Caki2 (cell line): ENCODE data around the gene C2orf76. TPM values are rescaled to one million over a fixed set of nuclear protein-coding genes. Genes with fewer than 3 reads are reported as not detected.
A peak's percentile ranks its signal among the peaks of the same experiment; 100 is the strongest.
"Not testable (repeated sequence)": the region's sequence is repeated elsewhere in the genome, so short reads cannot be mapped to it uniquely, and the experiment has no call there.

Source experiments
- DNase-seq: peaks from one replicate; pipeline ENCODE4 v3.0.0-alpha.2; 2015; ENCODE audit warnings: low read depth
- in situ Hi-C: cut with HindIII; loops from 2 replicates; pipeline ENCODE4 v1.10.0; 2016; ENCODE audit warnings: low sequenced_read_pairs, low pct_unique_long_range_greater_than_20kb, mixed read lengths
- total RNA-seq: library from RNA; depleted of rRNA; stranded (reverse); fragments of >200 nt; shearing (Covaris generic); gene quantifications from 2 replicates; pipeline ENCODE4 v1.2.3, GENCODE V29; 2014; ENCODE audit warnings: low replicate concordance

C2orf76 gene
- total RNA-seq, 1 experiment from 2014 or later, result 16.3 TPM

DNA sequence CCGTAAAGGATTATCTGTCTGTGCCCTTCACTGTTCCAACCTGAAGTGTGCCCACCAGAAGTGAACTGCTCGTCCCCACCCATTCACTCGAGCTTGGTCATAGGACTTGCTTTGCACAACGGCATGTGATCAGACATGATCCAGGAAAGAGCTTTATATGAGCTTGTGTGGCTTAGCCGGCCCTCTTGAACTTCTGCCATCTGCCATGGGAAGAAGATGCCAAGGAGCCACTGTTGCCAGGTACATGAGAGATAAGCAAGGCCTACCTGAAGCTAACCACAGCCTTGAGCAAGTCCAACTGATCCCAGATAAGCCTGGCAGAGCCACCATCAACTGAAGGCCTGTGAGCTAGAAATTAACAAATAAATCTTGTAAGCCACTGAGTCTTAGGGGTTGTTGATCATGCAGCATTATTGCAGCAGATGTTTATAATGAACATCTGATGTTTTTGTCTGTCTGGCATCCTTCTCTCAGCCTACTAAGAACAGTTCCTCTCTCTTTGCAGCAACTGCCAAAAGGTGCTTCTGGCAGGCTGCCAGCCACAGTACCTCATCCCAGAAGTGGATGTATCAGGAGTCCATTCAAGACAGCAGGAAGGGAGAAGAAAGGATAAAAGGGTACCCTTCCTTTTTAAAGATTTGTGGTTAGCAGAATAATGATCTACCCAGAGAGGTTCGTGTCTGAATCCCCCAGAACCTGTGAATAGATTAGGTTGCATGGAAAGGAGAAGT is 16.9 kb upstream of the C2orf76 start:
- in situ Hi-C loops, result no loop called here

DNA sequence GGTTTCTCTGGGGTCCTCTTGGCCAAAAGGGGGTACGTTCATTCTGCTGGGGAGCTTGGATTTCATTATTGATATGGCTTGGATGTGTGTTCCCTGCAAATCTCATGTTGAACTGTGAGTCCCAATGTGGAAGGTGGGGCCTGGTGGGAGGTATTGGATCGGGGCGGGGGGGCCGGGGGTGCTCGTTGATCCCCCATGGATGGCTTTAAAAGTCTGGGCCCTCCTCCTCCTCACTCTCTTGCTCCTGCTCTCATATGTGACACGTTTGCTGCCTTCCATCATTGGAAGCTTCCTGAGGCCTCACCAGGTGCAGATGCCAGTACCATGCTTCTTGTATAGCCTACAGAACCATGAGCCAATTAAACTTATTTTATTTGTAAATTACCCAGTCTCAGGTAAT is 11.9 kb upstream of the C2orf76 start:
- DNase-seq, result no peak
- in situ Hi-C loops, result no loop called here

More for the DNA sequence above, 16.9 kb upstream of the C2orf76 start:
- no peak for DNase-seq

DNA sequence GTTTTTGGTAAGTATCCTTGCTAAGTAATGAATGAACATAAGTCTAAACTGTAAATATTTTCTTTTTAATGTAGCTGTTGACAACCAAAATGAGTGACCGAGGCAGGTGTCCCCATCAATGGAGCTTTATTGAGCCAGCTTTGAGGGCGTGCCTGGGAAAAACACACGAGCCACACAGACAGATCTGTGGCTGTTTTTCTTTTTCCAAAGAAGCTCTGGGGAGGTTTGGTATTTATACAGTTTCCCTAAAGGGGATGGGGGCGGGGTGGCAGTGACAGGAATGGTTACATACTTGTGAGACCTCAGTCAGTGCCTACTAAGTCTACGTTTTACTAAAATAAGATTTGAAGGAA is 11.3 kb upstream of the C2orf76 start:
- in situ Hi-C loops, result no loop called here
- no peak for DNase-seq

DNA sequence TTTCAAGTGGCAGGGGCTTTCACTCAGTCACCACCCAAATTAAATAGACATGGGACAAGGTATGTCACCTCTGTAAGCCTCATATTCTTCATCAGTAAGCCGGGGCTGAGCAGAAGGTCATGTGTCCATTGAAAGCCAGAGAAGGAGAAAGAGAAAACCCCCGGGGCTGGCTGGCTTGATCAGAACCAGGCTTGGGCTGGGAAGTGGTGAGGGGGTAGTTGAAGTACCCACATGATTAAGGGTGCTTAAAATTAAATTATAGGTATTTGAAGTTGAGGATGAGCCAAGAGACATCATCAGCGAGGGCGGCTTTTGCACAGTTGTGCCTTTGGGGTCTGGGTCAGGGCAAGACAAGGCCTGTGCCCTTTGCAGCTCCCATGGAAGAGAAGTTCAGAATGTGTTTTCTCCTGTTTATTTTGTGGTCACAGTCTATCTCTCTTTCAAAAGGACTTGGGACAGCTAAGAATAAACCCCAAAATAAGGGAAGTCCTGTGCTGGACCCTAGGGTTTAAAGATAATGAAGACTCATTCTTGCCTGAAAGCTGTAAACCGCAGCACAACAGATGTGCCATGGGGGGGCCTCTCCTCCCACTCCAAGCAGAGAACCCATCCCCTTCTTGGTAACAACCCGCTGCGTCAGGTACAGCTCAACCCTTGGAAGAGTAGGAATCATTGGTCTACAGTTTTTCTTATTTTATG is 10.8 kb upstream of the C2orf76 start:
- in situ Hi-C loops, result no loop called here

DNA sequence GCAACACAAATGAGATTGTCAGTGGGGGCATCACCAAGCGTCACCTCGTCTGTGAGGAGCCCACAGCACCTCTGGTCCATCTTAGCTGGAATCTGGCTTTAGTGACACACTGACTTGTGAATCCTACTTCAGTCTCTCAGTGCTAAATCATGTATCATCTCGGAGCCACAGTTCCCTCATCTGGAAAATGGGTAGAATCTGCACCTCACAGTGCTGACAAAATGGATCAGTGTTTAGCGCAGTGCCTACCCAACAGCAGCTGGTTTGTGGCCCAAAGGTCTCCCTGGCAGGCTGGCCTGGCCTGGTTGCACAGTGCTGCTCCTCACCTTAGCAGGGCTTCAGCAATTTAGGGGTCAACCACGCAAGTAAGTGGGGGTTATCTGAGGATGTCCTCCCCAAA is 10.2 kb upstream of the C2orf76 start:
- in situ Hi-C loops, result no loop called here
- no peak for DNase-seq

More for the DNA sequence above, 10.8 kb upstream of the C2orf76 start:
- DNase-seq, result no peak

DNA sequence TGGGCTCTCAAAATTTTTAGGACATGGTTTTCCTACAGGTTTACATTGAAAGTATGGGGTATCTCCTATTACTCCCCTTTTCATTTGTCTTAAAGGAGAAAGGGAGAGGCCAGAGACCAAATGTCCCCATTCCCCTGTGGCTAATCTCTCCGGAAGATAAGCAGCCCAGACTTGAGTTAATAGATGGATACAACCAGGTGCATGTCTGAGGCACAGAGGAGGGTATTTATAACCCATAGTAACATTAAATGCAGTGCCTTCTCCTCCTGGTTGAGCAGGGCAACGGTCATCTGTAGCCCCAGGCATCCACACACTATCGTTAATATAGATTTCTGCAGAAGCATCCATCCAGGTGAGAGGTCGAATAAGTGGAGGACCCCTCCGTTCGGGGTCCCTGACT is 9.8 kb upstream of the C2orf76 start:
- in situ Hi-C loops, DNase-seq: not testable (repeated sequence)

DNA sequence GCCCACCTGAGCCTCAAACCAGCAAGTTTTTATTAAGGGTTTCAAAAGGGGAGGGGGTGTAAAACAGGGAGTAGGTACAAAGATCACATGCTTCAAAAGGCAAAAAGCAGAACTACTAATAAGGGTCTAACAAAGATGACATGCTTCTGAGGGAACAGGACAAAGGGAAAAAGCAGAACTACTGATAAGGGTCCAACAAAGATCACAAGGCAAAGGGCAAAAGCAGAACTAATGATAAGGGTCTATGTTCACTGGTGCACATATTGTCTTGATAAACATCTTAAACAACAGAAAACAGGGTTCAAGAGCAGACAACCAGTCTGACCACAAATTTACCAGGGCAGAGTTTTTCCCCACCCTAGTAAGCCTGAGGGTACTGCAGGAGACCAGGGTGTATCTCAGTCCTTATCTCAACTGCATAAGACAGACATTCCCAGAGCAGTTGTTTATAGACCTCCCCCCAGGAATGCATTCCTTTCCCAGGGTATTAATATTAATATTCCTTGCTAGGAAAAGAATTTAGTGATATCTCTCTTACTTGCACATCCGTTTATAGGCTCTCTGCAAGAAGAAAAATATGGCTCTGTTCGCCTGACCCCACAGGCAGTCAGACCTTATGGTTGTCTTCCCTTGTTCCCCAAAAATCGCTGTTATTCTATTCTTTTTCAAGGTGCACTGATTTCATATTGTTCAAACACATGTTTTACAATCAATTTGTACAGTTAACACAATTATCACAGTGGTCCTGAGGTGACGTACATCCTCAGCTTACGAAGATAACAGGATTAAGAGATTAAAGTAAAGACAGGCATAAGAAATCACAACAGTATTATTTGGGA is 7.5 kb upstream of the C2orf76 start:
- in situ Hi-C loops, DNase-seq: not testable (repeated sequence)

DNA sequence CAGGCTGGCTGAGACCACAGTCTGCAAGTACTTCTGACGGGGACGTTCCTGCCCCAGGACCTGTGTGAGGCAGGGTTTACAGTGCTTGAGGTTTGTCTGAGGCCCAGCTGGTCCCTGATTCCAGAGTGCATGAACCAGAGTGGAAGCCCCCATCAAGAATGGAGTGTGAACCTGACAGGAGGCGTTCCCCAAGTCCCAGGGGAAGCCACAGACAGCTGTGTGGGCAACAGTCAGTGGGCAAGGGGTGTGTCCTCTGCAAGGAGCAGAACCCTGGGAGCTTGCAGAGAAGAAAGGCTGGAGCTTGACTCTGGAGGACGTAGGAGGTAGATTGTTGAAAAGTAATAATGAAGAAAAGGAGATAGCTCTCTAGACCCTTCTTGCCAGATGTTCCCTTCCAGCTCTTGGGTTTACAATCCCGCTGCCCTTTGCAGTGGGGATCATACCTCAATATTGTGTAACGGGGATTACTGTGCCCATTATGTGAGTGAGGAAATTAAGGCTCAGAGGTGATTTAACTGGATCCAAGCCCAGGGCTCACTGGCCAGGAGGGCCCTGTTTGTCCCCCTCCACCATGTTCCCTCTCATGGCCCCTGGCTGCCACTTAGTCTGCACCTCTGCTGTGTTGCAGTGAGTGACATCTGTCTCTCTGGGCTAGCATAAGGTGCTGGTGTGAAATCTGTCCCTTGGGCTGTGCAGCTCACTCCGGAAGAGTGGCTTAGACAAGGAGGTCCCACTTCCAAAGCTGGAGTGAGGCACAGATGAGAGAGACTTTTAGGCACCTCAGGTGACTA is 6.3 kb upstream of the C2orf76 start:
- in situ Hi-C loops, result no loop called here
- no peak for DNase-seq

DNA sequence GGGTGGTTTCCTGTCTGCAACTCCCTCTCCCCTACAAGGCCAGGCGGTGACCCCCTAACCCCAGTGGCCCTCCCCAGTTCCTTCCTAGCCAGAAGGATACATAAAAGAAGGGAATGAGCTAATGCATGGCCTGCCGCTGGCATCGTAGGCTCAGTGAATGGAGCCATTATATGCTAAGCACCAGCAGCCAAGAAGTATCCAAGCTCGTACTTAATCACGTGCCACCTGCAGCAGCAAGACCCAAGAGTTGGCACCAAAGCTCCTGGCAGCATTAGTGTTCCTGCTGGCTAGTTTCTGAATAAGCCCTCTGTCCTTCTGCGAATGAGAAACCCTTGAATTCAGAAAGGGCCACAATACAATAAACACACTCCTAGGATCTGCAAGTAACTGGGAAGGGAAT is 4.5 kb upstream of the C2orf76 start:
- in situ Hi-C loops, result no loop called here
- DNase-seq, result no peak

DNA sequence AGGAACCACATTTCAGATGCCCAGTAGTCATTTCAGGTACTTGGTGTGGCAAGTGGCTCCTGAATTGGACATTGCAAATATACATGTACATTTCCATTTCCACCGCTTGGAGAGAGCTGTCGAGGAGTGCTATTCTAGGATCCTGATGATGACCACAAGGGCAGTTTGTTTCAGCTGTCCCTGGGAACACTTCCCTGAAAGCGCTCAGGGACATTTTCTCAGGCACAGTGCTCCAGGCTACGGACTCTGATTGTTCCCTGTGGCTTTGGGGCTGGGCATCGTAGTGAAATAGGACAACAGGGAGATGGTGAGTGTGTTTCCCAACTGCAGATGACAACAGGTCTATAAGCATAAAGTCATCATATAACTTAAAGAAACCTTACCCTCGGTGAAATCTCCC is 3.2 kb upstream of the C2orf76 start:
- in situ Hi-C loops, result no loop called here
- no peak for DNase-seq

DNA sequence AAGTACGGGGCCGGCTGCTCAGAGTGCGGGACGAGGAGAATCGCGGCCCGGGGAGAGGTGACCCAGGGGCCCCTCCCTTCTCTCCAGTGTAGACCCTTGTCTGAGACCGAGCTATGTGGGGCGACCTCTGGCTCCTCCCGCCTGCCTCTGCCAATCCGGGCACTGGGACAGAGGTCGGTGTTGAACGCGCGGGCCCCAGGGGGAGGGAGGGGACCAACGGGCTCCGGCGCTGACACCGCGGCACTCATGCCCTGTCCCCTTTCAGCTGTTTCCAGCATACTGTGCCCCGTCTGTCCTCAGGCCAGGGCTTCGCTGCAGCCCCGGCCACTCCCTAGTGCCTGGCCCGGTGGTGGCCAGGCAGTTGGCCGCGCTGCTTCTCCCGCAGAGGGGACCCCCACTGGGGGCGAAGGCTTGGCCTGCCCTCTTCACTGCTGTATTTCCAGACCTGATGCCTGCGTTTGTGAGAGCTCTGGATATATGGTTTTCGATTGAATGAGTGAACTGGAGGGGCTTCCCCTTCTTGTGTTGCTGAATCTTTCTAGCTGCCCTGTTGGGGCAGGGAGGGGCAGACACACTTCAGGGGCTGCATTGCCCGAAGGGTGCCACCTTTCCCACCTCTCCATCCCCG is 952 bp upstream of the C2orf76 start:
- DNase-seq, result peak; percentile 46
- in situ Hi-C loops, result no loop called here

DNA sequence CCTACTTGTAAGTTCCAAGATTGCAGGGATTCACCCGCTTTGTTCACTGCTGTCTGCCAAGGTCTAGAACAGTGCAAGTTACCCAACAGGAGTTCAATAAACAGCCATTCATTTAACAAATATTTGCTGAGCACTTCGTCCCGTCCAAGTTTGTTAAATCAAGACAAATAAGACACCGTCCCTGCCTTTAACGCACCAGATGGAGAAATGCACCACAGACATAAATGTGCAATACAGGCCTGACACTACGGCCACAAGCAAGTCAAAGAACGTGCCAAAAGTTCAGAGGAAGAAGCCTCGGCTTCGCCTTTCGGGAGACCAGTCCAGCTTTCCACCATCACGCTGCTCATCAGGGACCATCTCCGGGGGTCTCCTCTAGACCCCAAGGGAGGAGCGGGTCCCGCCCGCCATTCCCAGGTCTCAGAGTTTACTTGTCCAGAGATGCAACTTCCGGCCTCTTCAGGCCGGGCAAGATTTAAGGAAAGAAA is 429 bp downstream of the C2orf76 start:
- in situ Hi-C loops, result no loop called here
- DNase-seq, result no peak

DNA sequence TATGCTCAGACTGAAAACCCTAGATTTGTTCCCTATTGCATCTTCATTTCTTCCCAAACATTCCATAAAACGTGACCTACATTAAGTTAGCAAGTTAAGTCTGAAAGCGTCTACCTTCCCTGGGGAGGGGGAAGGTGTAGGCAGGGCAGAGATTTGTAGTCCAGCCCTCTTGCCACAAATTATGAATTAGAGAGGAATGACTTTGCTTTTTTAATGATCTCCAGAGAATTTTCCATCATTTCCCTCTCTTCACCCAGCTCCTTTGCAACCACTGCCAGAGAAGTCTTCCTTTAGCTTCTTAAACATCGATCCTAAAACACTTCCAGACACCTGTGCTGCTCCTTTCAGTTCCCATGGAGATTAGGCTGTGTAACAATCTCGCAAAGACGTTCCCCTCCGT is 1.2 kb downstream of the C2orf76 start:
- no peak for DNase-seq
- in situ Hi-C loops, result no loop called here

DNA sequence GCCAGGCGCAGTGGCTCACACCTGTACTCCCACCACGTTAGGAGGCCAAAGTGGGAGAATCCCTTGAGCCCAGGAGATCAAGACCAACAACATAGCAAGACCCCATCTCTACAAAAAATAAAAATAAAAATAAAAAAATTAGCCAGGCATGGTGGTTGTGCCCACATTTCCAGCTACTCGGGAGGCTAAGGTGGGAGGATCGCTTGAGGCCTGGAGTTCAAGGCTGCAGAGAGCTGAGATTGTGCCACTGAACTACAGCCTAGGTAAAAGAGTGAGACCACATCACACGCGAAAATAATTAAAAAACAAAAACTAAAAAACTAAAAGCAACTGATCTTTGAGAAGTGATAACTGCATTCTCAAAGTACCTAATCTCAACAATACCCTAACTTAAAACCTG is 1.8 kb downstream of the C2orf76 start:
- in situ Hi-C loops, result no loop called here
- no peak for DNase-seq

DNA sequence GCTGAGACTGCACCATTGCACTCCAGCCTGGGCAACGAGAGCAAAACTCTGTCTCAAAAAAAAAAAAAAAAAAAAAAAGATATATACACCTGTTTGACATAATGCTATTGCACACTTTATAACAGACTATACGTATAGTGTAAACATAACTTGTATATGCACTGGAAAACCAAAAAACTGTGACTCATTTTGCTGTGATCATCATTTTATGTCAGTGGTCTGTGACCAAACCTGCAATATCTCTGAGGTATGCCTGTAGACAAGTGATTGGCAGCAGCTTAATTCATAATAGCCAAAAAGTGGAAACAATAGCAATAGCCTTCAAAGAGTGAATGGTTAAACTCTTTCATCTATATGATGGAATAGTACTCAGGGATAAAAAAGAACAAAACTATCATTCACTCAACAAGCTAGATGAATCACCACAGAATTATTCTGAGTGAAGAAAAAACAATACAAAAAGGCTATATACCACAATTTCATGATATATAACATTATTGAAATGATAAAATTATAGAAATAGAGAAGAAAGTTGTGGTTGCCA is 6.1 kb downstream of the C2orf76 start:
- in situ Hi-C loops, result no loop called here
- DNase-seq, result no peak

DNA sequence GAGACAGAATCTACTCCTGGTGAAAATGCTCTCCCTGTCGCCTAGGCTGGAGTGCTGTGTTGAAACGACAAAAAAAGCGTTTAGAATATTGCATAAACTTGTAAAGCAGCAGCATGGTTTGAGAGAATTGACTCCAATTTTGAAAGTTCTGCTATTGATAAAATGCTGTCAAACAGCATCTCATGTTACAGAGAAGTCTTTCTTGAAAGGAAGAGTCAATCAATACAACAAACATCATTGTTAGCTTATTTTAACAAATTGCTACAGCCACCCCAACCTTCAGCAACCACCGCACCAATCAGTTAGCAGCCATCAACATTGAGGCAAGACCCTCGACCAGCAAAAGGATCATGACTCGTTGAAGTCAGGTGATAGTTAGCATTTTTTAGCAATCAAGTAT is 6.9 kb downstream of the C2orf76 start:
- in situ Hi-C loops, result no loop called here

DNA sequence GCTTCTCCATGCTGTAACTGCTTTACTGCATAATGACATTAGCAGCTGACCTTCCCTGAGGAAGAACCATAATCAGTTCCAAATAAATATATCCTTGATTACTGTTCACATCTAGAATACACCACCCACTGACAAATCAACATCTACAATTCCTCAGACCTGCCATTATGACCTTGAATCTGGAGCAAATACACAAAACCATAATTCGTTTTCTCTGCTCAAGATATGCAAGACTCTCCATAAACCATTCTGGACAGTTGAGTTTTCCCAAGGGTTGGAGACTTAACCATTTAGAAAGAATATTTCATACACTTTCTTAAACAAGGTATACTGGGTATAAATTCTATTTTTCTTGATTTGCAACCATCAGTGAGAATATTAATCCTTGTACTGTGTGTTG is 11.8 kb downstream of the C2orf76 start:
- in situ Hi-C loops, result no loop called here
- DNase-seq, result no peak

More for the DNA sequence above, 6.9 kb downstream of the C2orf76 start:
- DNase-seq, result no peak

DNA sequence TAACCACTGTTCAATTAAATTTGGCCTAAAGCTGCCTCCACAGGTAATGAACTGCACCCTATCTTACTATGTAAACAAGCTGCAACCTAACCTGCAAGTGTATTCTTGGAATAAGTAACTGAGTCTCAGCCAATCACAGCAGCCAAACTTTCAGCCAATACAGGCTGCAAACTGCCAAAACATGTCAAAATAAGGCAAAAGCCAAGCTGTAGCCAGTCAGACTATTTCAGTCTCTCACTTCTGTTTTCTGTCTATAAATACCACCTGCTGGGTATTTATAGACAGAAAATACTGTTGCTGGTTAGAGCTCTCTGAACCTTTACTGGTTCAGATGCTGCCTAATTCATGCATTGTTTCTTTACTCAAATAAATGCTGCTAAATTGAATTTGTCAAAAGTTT is 14.3 kb downstream of the C2orf76 start:
- DNase-seq, result peak; percentile 7
- in situ Hi-C loops, result no loop called here
